Panc1 (cell line): ENCODE data around the gene LHX4.

Experiments used
- CTCF ChIP-seq: fragments of 450-650 bp; IDR thresholded peaks from 2 replicates; pipeline ENCODE4 v1.5.1; 2017; ENCODE audit warnings: mild to moderate bottlenecking
- POLR2AphosphoS5 ChIP-seq: IDR thresholded peaks from 2 replicates; pipeline ENCODE4 v1.6.1; 2012; ENCODE audit warnings: mild to moderate bottlenecking, low read depth, low read length, moderate library complexity
- REST ChIP-seq, 2 experiments: IDR thresholded peaks; 2 replicates each; pipeline ENCODE4 v1.6.1; 2011 to 2012; ENCODE audit warnings: low read depth in 2 of 2, control low read depth in 1 of 2, low read length in 1 of 2, mild to moderate bottlenecking in 1 of 2, moderate library complexity in 1 of 2; ENCODE audit not compliant: insufficient read depth in 1 of 2
- SIN3A ChIP-seq: IDR thresholded peaks from 2 replicates; pipeline ENCODE4 v1.6.1; 2012; ENCODE audit warnings: low read depth, mild to moderate bottlenecking, low read length, moderate library complexity, borderline replicate concordance; ENCODE audit not compliant: insufficient read depth
- TCF7L2 ChIP-seq: IDR thresholded peaks from 2 replicates; pipeline ENCODE4 v1.6.1; 2011; ENCODE audit warnings: mild to moderate bottlenecking, low read depth, low read length, inconsistent platforms

- TF ChIP-seq CTCF (no peak), POLR2AphosphoS5 (no peak), SIN3A (no peak), TCF7L2 (no peak), REST (IDR thresholded peaks at IDR 0.05; ENCODE audit: insufficient read depth in 1 of 2, low read depth in 2 of 2, low read length in 1 of 2) (no peak)
Measured at GRCh38 chr1:180280617-180281016, 50.6 kb downstream of the LHX4 start.
